Neural cell (in vitro differentiated cells): ENCODE data around the gene ICE2. TPM values are rescaled to one million over a fixed set of nuclear protein-coding genes. Genes with fewer than 3 reads are reported as not detected.
A peak's percentile ranks its signal among the peaks of the same experiment; 100 is the strongest.

Experiments
- H2AFZ ChIP-seq: fragments of 200-600, 300-800 bp; sonication (generic), shearing (Covaris generic); 2 replicates; pipeline ENCODE4 v1.6.0; 2014; ENCODE audit warnings: low read depth, mild to moderate bottlenecking, antibody characterized with exemption, low read length, moderate library complexity
- H3F3A ChIP-seq: fragments of 200-600 bp; shearing (Covaris generic); 2 replicates; pipeline ENCODE4 v1.6.1; 2016; ENCODE audit warnings: mild to moderate bottlenecking, moderate library complexity, mixed read lengths, antibody characterized with exemption, low read length; ENCODE audit not compliant: insufficient read depth, poor library complexity, severe bottlenecking
- H3K27ac ChIP-seq: fragments of 200-600, 300-800 bp; sonication (generic), shearing (Covaris generic); 2 replicates; pipeline ENCODE4 v1.5.1; 2014; ENCODE audit warnings: mild to moderate bottlenecking, low read length, moderate library complexity
- H3K27me3 ChIP-seq: fragments of 300-800, 200-600 bp; sonication (generic), shearing (Covaris generic); 2 replicates; pipeline ENCODE4 v1.6.0; 2014; ENCODE audit warnings: mild to moderate bottlenecking, low read depth, low read length, moderate library complexity; ENCODE audit not compliant: insufficient read depth
- H3K36me3 ChIP-seq: fragments of 300-800, 200-600 bp; sonication (generic), shearing (Covaris generic); 2 replicates; pipeline ENCODE4 v1.5.1; 2014; ENCODE audit warnings: mild to moderate bottlenecking, antibody characterized with exemption, low read length, moderate library complexity; ENCODE audit not compliant: insufficient read depth
- H3K4me2 ChIP-seq: fragments of 300-800, 200-600 bp; sonication (generic), shearing (Covaris generic); 2 replicates; pipeline ENCODE4 v1.6.0; 2014; ENCODE audit warnings: mild to moderate bottlenecking, low read length
- H3K4me3 ChIP-seq: fragments of 300-800, 200-600 bp; sonication (generic), shearing (Covaris generic); 2 replicates; pipeline ENCODE4 v1.5.1; 2014; ENCODE audit warnings: mild to moderate bottlenecking, low read length, moderate library complexity
- H3K79me2 ChIP-seq: fragments of 200-600 bp; shearing (Covaris generic); replicated peaks from 2 replicates; pipeline ENCODE4 v1.6.0; 2014; ENCODE audit warnings: mild to moderate bottlenecking, low read length, moderate library complexity; ENCODE audit not compliant: insufficient read depth
- H3K9ac ChIP-seq: fragments of 300-800, 200-600 bp; sonication (generic), shearing (Covaris generic); 2 replicates; pipeline ENCODE4 v1.6.1; 2016; ENCODE audit warnings: mild to moderate bottlenecking, low read length, mixed read lengths
- H3K9me2 ChIP-seq: fragments of 200-600 bp; shearing (Covaris generic); 2 replicates; pipeline ENCODE4 v1.6.1; 2016; ENCODE audit warnings: mild to moderate bottlenecking, low read length, mixed read lengths; ENCODE audit not compliant: insufficient read depth
- H3K9me3 ChIP-seq: fragments of 200-600, 300-800 bp; sonication (generic), shearing (Covaris generic); 2 replicates; pipeline ENCODE4 v1.6.1; 2016; ENCODE audit warnings: mild to moderate bottlenecking, mixed run types, low read length, moderate library complexity, mixed read lengths
- H4K20me1 ChIP-seq: fragments of 200-600 bp; shearing (Covaris generic); 2 replicates; pipeline ENCODE4 v1.6.1; 2016; ENCODE audit warnings: mild to moderate bottlenecking, mixed run types; ENCODE audit not compliant: insufficient read depth
- EP300 ChIP-seq: fragments of 450-650 bp; conservative IDR thresholded peaks from 2 replicates; pipeline ENCODE4 v1.6.1; 2014; ENCODE audit warnings: antibody characterized with exemption, mild to moderate bottlenecking, moderate library complexity; ENCODE audit not compliant: poor library complexity, severe bottlenecking
- EZH2 ChIP-seq: fragments of 200-600, 300-800 bp; shearing (Covaris generic), sonication (generic); IDR thresholded peaks from 2 replicates; pipeline ENCODE4 v1.6.1; 2014; ENCODE audit warnings: antibody characterized with exemption, low read length, borderline replicate concordance, mild to moderate bottlenecking; ENCODE audit not compliant: insufficient read depth, poor library complexity, severe bottlenecking
- MXI1 ChIP-seq: fragments of 450-650 bp; conservative IDR thresholded peaks from 2 replicates; pipeline ENCODE4 v1.6.1; 2014; ENCODE audit warnings: antibody characterized with exemption, mild to moderate bottlenecking; ENCODE audit not compliant: poor library complexity, severe bottlenecking
- POLR2AphosphoS5 ChIP-seq: IDR thresholded peaks from 2 replicates; pipeline ENCODE4 v1.6.1; 2012
- RAD21 ChIP-seq: fragments of 450-650 bp; conservative IDR thresholded peaks from 2 replicates; pipeline ENCODE4 v1.6.1; 2014; ENCODE audit warnings: antibody characterized with exemption, mild to moderate bottlenecking, moderate library complexity
- REST ChIP-seq: IDR thresholded peaks from 2 replicates; pipeline ENCODE4 v1.6.1; 2012; ENCODE audit warnings: borderline replicate concordance
- SMC3 ChIP-seq: fragments of 450-650 bp; conservative IDR thresholded peaks from 2 replicates; pipeline ENCODE4 v1.6.1; 2014; ENCODE audit warnings: antibody characterized with exemption, mild to moderate bottlenecking, moderate library complexity; ENCODE audit not compliant: poor library complexity
- TAF1 ChIP-seq: IDR thresholded peaks from 2 replicates; pipeline ENCODE4 v1.6.1; 2012; ENCODE audit warnings: low read depth
- polyA plus RNA-seq: library from polyadenylated mRNA; depleted of rRNA; stranded (reverse); fragments of >200 nt; gene quantifications from 2 replicates; pipeline ENCODE4 v1.2.3, GENCODE V29; 2014
- TF ChIP-seq, protein P1 (sequence below): fragments of 450-650 bp; IDR thresholded peaks from 2 replicates; pipeline ENCODE4 v1.5.1; 2014; ENCODE audit warnings: antibody characterized with exemption, mild to moderate bottlenecking, moderate library complexity; ENCODE audit not compliant: poor library complexity, severe bottlenecking

ICE2 gene
- polyA plus RNA-seq, 1 donor from 2014 or later: 34.0 TPM

GRCh38 chr15:60479361-60480110 lies 594 bp upstream of the ICE2 start:
- H2AFZ ChIP-seq: peak overlapping the region; percentile 29
- peak overlapping the region; percentile 80 for H3K4me3 ChIP-seq
- H3F3A ChIP-seq: no peaks in the 10 kb centered on the region
- H3K9me3 ChIP-seq: no peaks in the 10 kb centered on the region
- peaks cover 20% of the 10 kb centered on the region for H3K79me2 ChIP-seq
- H3K36me3 ChIP-seq: no peaks in the 10 kb centered on the region
- H3K9me2 ChIP-seq: no peaks in the 10 kb centered on the region
- H4K20me1 ChIP-seq: no peaks in the 10 kb centered on the region
- peak overlapping the region; percentile 53 for H3K4me2 ChIP-seq
- H3K9ac ChIP-seq: peak overlapping the region; percentile 89
- H3K27me3 ChIP-seq: no peaks in the 10 kb centered on the region
- no peak for TF ChIP-seq POLR2AphosphoS5
- TF ChIP-seq EP300: no peak
- TF ChIP-seq MXI1: no peak
- no peak for TF ChIP-seq REST
- TF ChIP-seq RAD21: no peak
- TF ChIP-seq EZH2: no peak
- TF ChIP-seq, protein P1, sequence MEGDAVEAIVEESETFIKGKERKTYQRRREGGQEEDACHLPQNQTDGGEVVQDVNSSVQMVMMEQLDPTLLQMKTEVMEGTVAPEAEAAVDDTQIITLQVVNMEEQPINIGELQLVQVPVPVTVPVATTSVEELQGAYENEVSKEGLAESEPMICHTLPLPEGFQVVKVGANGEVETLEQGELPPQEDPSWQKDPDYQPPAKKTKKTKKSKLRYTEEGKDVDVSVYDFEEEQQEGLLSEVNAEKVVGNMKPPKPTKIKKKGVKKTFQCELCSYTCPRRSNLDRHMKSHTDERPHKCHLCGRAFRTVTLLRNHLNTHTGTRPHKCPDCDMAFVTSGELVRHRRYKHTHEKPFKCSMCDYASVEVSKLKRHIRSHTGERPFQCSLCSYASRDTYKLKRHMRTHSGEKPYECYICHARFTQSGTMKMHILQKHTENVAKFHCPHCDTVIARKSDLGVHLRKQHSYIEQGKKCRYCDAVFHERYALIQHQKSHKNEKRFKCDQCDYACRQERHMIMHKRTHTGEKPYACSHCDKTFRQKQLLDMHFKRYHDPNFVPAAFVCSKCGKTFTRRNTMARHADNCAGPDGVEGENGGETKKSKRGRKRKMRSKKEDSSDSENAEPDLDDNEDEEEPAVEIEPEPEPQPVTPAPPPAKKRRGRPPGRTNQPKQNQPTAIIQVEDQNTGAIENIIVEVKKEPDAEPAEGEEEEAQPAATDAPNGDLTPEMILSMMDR: no peak
- no peak for TF ChIP-seq TAF1
- no peak for TF ChIP-seq SMC3
- peak overlapping the region; percentile 92 for H3K27ac ChIP-seq

GRCh38 chr15:60477916-60478565 lies 901 bp downstream of the ICE2 start:
- TF ChIP-seq EP300 (no peak), TAF1 (no peak), MXI1 (no peak), SMC3 (no peak), REST (no peak), POLR2AphosphoS5 (no peak), RAD21 (no peak), EZH2 (no peak)
- TF ChIP-seq, protein P1: no peak
- H3K9me3 ChIP-seq: no peaks in the 10 kb centered on the region
- H3K4me2 ChIP-seq: peak overlapping the region; percentile 87
- peak overlapping the region; percentile 99 for H2AFZ ChIP-seq
- H3K9me2 ChIP-seq: no peaks in the 10 kb centered on the region
- no peaks in the 10 kb centered on the region for H4K20me1 ChIP-seq
- H3K9ac ChIP-seq: peak overlapping the region; percentile 89
- peak overlapping the region; percentile 92 for H3K27ac ChIP-seq
- H3K4me3 ChIP-seq: peak overlapping the region; percentile 80
- no peaks in the 10 kb centered on the region for H3K27me3 ChIP-seq
- H3K79me2 ChIP-seq: peaks cover 20% of the 10 kb centered on the region
- no peaks in the 10 kb centered on the region for H3K36me3 ChIP-seq
- H3F3A ChIP-seq: no peaks in the 10 kb centered on the region
